ENCODE measurements around the gene EXD3. TPM values are rescaled to one million over a fixed set of nuclear protein-coding genes. Genes with fewer than 3 reads are reported as not detected.

Gene EXD3
- total and polyA plus RNA-seq, 2 of the 13 experiments (the other 11 are each of a cell fraction or from before 2014, with no cell fraction given): 2.7 to 4.8 TPM

- TF ChIP-seq NONO (IDR thresholded peaks at IDR 0.05): no peak
- TF ChIP-seq NONO (CRISPR knock-in tag; conservative IDR thresholded peaks at IDR 0.05): peak; percentile 73
- 0 out of 2 replicates have a peak, but pooled peaks have one; percentile 31 for TF ChIP-seq ZNF589 (CRISPR knock-in tag; conservative IDR thresholded peaks at IDR 0.05)
- peak; percentile 85 for TF ChIP-seq ZNF501 (CRISPR knock-in tag; IDR thresholded peaks at IDR 0.05)
- peak; percentile 92 for TF ChIP-seq HDAC1 (CRISPR knock-in tag; IDR thresholded peaks at IDR 0.05)
- TF ChIP-seq YEATS2 (CRISPR knock-in tag; IDR thresholded peaks at IDR 0.05; ENCODE audit: borderline replicate concordance): 0 out of 2 replicates have a peak, but pooled peaks have one; percentile 22
- TF ChIP-seq MAZ (IDR thresholded peaks at IDR 0.05; ENCODE audit: borderline replicate concordance, low read depth, low read length): peak; percentile 30; the same call in 1 of the 2 replicates
- TF ChIP-seq MAZ (CRISPR knock-in tag; IDR thresholded peaks at IDR 0.05; ENCODE audit: low read depth): no peak
- peak; percentile 71 for TF ChIP-seq ZNF441 (CRISPR knock-in tag; IDR thresholded peaks at IDR 0.05; ENCODE audit: borderline replicate concordance)
- TF ChIP-seq ZNF224 (CRISPR knock-in tag; IDR thresholded peaks at IDR 0.05): peak; percentile 41; the same call in 1 of the 2 replicates
- TF ChIP-seq ZBTB38 (CRISPR knock-in tag; IDR thresholded peaks at IDR 0.05): peak; percentile 97
- peak; percentile 59; the same call in 1 of the 2 replicates for TF ChIP-seq ZNF235 (CRISPR knock-in tag; IDR thresholded peaks at IDR 0.05; ENCODE audit: borderline replicate concordance)
- no peak for TF ChIP-seq ATF3 (CRISPR knock-in tag; IDR thresholded peaks at IDR 0.05)
- peak; percentile 66; the same call in 1 of the 2 replicates for TF ChIP-seq ZNF619 (CRISPR knock-in tag; IDR thresholded peaks at IDR 0.05)
- 0 out of 2 replicates have a peak, but pooled peaks have one; percentile 9 for TF ChIP-seq FOXK1 (CRISPR knock-in tag; IDR thresholded peaks at IDR 0.05; ENCODE audit: borderline replicate concordance, low read depth)
- TF ChIP-seq PRDM4 (CRISPR knock-in tag; IDR thresholded peaks at IDR 0.05; ENCODE audit: borderline replicate concordance): 0 out of 2 replicates have a peak, but pooled peaks have one; percentile 30
- TF ChIP-seq ARNTL (CRISPR knock-in tag; IDR thresholded peaks at IDR 0.05): peak; percentile 64; the same call in 1 of the 2 replicates
- TF ChIP-seq ZFP82 (CRISPR knock-in tag; IDR thresholded peaks at IDR 0.05; ENCODE audit: borderline replicate concordance): peak; percentile 96
- peak; percentile 86; the same call in 1 of the 2 replicates for TF ChIP-seq MEIS1 (CRISPR knock-in tag; IDR thresholded peaks at IDR 0.05; ENCODE audit: borderline replicate concordance)
- TF ChIP-seq ZGPAT (CRISPR knock-in tag; IDR thresholded peaks at IDR 0.05): peak; percentile 26; the same call in 1 of the 2 replicates
- 0 out of 2 replicates have a peak, but pooled peaks have one; percentile 33 for TF ChIP-seq MXD4 (CRISPR knock-in tag; IDR thresholded peaks at IDR 0.05)
- TF ChIP-seq POLR2AphosphoS5 (IDR thresholded peaks at IDR 0.05; ENCODE audit: low read depth, low read length): peak; percentile 77
These were observed 40.3 kb upstream of the EXD3 start (continued) for GRCh38 chr9:137462986-137463930.
